ENCODE data around the gene CHCHD10. TPM values are rescaled to one million over a fixed set of nuclear protein-coding genes. Genes with fewer than 3 reads are reported as not detected.

CHCHD10 gene
- total and polyA plus RNA-seq, 2 of the 13 experiments (the other 11 are each of a cell fraction or from before 2014, with no cell fraction given) = 37.0 to 62.8 TPM

- TF ChIP-seq PBX3 (CRISPR knock-in tag; IDR thresholded peaks at IDR 0.05; ENCODE audit: borderline replicate concordance) = no peak
- TF ChIP-seq HMGXB3 (CRISPR knock-in tag; IDR thresholded peaks at IDR 0.05; ENCODE audit: borderline replicate concordance) = no peak
- no peak for TF ChIP-seq ATF7-NPFF (CRISPR knock-in tag; IDR thresholded peaks at IDR 0.05; ENCODE audit: low read depth)
These were observed 7.7 kb downstream of the CHCHD10 start (continued) for GRCh38 chr22:23760056-23760455.

- no TSS peak for BruUV-seq (replicated peaks)
- WGBS (ENCODE audit: low lambda C conversion rate) = 86% methylated on average over 4 of the region's 4 CpGs
- H3K27me3 ChIP-seq (ENCODE audit: control insufficient read depth in 1 of 2, insufficient read depth in 2 of 2, low read length in 2 of 2) = no peaks in the 10 kb centered on the region; a peak in 1 of 5 replicates
- H3K79me2 ChIP-seq (ENCODE audit: insufficient read depth, low read length) = no peaks in the 10 kb centered on the region
- POLR2A ChIA-PET = interaction anchor here (0.6 to 2.3 kb wide), 6 partner anchors 9 to 98 kb away, joined by 3 to 7 read pairs (median 4); partner anchors contain the start of genes SLC2A11 and ZNF70
- CTCF ChIA-PET (ENCODE audit: low intra/inter-chr PET ratio, low total read pairs) = no interaction called here
- FAIRE-seq = no peak
- ATAC-seq = no peak
- in situ Hi-C loops (cut with HindIII; ENCODE audit: extremely low pct_ligation_motif_present, low pct_unique_long_range_greater_than_20kb) = no loop called here
- peaks cover 13% of the 10 kb centered on the region for H3K4me1 ChIP-seq (ENCODE audit: insufficient read depth, low read length)
- H2AFZ ChIP-seq (ENCODE audit: low read length) = no peak overlapping the region
- no peak for DNase-seq (ENCODE audit: low spot score)
- intact Hi-C loops (cut with micrococcal nuclease; ENCODE audit: unreplicated experiment) = no loop called here
- no peaks in the 10 kb centered on the region for H3K9me3 ChIP-seq (ENCODE audit: low read length)
- H3K36me3 ChIP-seq (replicated peaks in 1 of 2; ENCODE audit: control insufficient read depth in 1 of 2, insufficient read depth in 2 of 2, low read length in 2 of 2) = peaks cover 0 to under 1% of the 10 kb centered on the region in 2 experiments; a peak in 2 of 5 replicates
- no peaks in the 10 kb centered on the region for H4K20me1 ChIP-seq (ENCODE audit: insufficient read depth, low read length)
- no peak overlapping the region for H3K4me2 ChIP-seq (ENCODE audit: low read depth, low read length)
- H3K27ac ChIP-seq (ENCODE audit: extremely low read length, insufficient read depth, low read length) = no peak overlapping the region
- H3K9ac ChIP-seq (ENCODE audit: insufficient read depth, low read depth, low read length) = no peak overlapping the region
- no peak overlapping the region for H3K4me3 ChIP-seq (replicated peaks in 1 of 3; ENCODE audit: insufficient read depth in 1 of 3, low read depth in 2 of 3, low read length in 3 of 3)
- TF ChIP-seq, protein P1, sequence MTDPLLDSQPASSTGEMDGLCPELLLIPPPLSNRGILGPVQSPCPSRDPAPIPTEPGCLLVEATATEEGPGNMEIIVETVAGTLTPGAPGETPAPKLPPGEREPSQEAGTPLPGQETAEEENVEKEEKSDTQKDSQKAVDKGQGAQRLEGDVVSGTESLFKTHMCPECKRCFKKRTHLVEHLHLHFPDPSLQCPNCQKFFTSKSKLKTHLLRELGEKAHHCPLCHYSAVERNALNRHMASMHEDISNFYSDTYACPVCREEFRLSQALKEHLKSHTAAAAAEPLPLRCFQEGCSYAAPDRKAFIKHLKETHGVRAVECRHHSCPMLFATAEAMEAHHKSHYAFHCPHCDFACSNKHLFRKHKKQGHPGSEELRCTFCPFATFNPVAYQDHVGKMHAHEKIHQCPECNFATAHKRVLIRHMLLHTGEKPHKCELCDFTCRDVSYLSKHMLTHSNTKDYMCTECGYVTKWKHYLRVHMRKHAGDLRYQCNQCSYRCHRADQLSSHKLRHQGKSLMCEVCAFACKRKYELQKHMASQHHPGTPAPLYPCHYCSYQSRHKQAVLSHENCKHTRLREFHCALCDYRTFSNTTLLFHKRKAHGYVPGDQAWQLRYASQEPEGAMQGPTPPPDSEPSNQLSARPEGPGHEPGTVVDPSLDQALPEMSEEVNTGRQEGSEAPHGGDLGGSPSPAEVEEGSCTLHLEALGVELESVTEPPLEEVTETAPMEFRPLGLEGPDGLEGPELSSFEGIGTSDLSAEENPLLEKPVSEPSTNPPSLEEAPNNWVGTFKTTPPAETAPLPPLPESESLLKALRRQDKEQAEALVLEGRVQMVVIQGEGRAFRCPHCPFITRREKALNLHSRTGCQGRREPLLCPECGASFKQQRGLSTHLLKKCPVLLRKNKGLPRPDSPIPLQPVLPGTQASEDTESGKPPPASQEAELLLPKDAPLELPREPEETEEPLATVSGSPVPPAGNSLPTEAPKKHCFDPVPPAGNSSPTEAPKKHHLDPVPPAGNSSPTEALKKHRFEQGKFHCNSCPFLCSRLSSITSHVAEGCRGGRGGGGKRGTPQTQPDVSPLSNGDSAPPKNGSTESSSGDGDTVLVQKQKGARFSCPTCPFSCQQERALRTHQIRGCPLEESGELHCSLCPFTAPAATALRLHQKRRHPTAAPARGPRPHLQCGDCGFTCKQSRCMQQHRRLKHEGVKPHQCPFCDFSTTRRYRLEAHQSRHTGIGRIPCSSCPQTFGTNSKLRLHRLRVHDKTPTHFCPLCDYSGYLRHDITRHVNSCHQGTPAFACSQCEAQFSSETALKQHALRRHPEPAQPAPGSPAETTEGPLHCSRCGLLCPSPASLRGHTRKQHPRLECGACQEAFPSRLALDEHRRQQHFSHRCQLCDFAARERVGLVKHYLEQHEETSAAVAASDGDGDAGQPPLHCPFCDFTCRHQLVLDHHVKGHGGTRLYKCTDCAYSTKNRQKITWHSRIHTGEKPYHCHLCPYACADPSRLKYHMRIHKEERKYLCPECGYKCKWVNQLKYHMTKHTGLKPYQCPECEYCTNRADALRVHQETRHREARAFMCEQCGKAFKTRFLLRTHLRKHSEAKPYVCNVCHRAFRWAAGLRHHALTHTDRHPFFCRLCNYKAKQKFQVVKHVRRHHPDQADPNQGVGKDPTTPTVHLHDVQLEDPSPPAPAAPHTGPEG (CRISPR knock-in tag; IDR thresholded peaks at IDR 0.05) = no peak
- TF ChIP-seq STAT6 (CRISPR knock-in tag; IDR thresholded peaks at IDR 0.05; ENCODE audit: borderline replicate concordance) (no peak), THAP11 (CRISPR knock-in tag; IDR thresholded peaks at IDR 0.05) (no peak), FOXO1 (CRISPR knock-in tag; IDR thresholded peaks at IDR 0.05) (no peak), RAD51 (IDR thresholded peaks at IDR 0.05; ENCODE audit: borderline replicate concordance) (no peak)
These were observed 8.2 kb downstream of the CHCHD10 start for GRCh38 chr22:23759566-23759965.
